GM18508 (cell line): Measurements from ENCODE around the gene KCNK1.
A peak's percentile ranks its signal among the peaks of the same experiment; 100 is the strongest.
"Not testable (repeated sequence)": the region's sequence is repeated elsewhere in the genome, so short reads cannot be mapped to it uniquely, and the experiment has no call there.

Experiments used
- ATAC-seq: cut with Tn5 transposase; IDR thresholded peaks from one replicate; pipeline ENCODE4 v1.9.1; 2021; ENCODE audit warnings: moderate number of reproducible peaks; ENCODE audit not compliant: insufficient read depth, unreplicated experiment

Gene KCNK1

GRCh38 chr1:233664804-233665574 is 51.1 kb downstream of the KCNK1 start:
- no peak for ATAC-seq

- ATAC-seq, result no peak
Observed at GRCh38 chr1:233665575-233666270, 51.8 kb downstream of the KCNK1 start.

- no peak for ATAC-seq
Observed at GRCh38 chr1:233667741-233668140, 53.8 kb downstream of the KCNK1 start.

GRCh38 chr1:233668146-233668724 is 54.3 kb downstream of the KCNK1 start:
- ATAC-seq, result no peak

GRCh38 chr1:233668725-233669294 is 54.9 kb downstream of the KCNK1 start:
- ATAC-seq, result no peak

GRCh38 chr1:233670363-233670762 is 56.5 kb downstream of the KCNK1 start:
- ATAC-seq, result not testable (repeated sequence)

GRCh38 chr1:233671286-233671685 is 57.4 kb downstream of the KCNK1 start:
- no peak for ATAC-seq

- ATAC-seq, result no peak
Observed at GRCh38 chr1:233672732-233673131, 58.8 kb downstream of the KCNK1 start.

- ATAC-seq, result peak; percentile 39
Observed at GRCh38 chr1:233673261-233673946, 59.5 kb downstream of the KCNK1 start.

- ATAC-seq, result no peak
Observed at GRCh38 chr1:233673947-233674431, 60.1 kb downstream of the KCNK1 start.

- no peak for ATAC-seq
Observed at GRCh38 chr1:233675446-233675845, 61.5 kb downstream of the KCNK1 start.

- ATAC-seq, result peak; percentile 70
Observed at GRCh38 chr1:233675893-233676292, 62.0 kb downstream of the KCNK1 start.

GRCh38 chr1:233677690-233678354 is 63.9 kb downstream of the KCNK1 start:
- no peak for ATAC-seq

GRCh38 chr1:233679030-233679429 is 65.1 kb downstream of the KCNK1 start:
- no peak for ATAC-seq

- no peak for ATAC-seq
Observed at GRCh38 chr1:233679591-233680373, 65.9 kb downstream of the KCNK1 start.

- ATAC-seq, result no peak
Observed at GRCh38 chr1:233681285-233681684, 67.4 kb downstream of the KCNK1 start.

- not testable (repeated sequence) for ATAC-seq
Observed at GRCh38 chr1:233686653-233687052, 72.7 kb downstream of the KCNK1 start.

- no peak for ATAC-seq
Observed at GRCh38 chr1:233689017-233689747, 75.3 kb downstream of the KCNK1 start.
